Activated CD8-positive, alpha-beta T cell treated with anti-CD3 and anti-CD28 coated beads, Interleukin-2, amount 10 ng/mL, durations not matched to agents 7 days and 5 days (primary cell): Measurements from ENCODE around the gene ATG2A. TPM values are rescaled to one million over a fixed set of nuclear protein-coding genes. Genes with fewer than 3 reads are reported as not detected.

Source experiments
- ATAC-seq: fragments of 150-1000 bp; cut with Tn5 transposase; one replicate; pipeline ENCODE4 v1.10.0; 2021; ENCODE audit warnings: moderate library complexity
- CTCF ChIA-PET: fragments of 350-600 bp; sonication (Branson Sonifier 250); formaldehyde crosslinking; loops from one replicate; lab custom pipeline; 2021; ENCODE audit warnings: antibody characterized with exemption; lab: Charles Lee
- POLR2A ChIA-PET: fragments of 350-600 bp; sonication (Branson Sonifier 250); formaldehyde crosslinking; loops from one replicate; lab custom pipeline; 2021; ENCODE audit warnings: antibody characterized with exemption; lab: Charles Lee
- DNase-seq: peaks from one replicate; pipeline ENCODE4 v3.0.0-alpha.2; 2020
- H3K27ac Mint-ChIP-seq: one replicate; pipeline ENCODE4 v1.8.0; 2021; ENCODE audit warnings: mild to moderate bottlenecking, mixed read lengths
- H3K27me3 Mint-ChIP-seq: one replicate; pipeline ENCODE4 v1.8.0; 2021; ENCODE audit warnings: low read depth, mixed read lengths
- H3K36me3 Mint-ChIP-seq: one replicate; pipeline ENCODE4 v1.8.0; 2021; ENCODE audit warnings: low read depth, mixed read lengths
- H3K4me1 Mint-ChIP-seq: one replicate; pipeline ENCODE4 v1.8.0; 2021; ENCODE audit warnings: low read depth, mixed read lengths
- H3K4me3 Mint-ChIP-seq: one replicate; pipeline ENCODE4 v1.8.0; 2021; ENCODE audit warnings: mild to moderate bottlenecking, mixed read lengths
- H3K9me3 Mint-ChIP-seq: one replicate; pipeline ENCODE4 v1.8.0; 2022; ENCODE audit warnings: mixed read lengths; ENCODE audit not compliant: insufficient read depth
- total RNA-seq, 2 experiments: library from RNA; stranded (reverse); gene quantifications; one replicate each; pipeline ENCODE4 v1.2.3, GENCODE V29; 2021

ATG2A gene
- total RNA-seq, 2 experiments from 2014 or later = 20.6 to 23.1 TPM

DNA sequence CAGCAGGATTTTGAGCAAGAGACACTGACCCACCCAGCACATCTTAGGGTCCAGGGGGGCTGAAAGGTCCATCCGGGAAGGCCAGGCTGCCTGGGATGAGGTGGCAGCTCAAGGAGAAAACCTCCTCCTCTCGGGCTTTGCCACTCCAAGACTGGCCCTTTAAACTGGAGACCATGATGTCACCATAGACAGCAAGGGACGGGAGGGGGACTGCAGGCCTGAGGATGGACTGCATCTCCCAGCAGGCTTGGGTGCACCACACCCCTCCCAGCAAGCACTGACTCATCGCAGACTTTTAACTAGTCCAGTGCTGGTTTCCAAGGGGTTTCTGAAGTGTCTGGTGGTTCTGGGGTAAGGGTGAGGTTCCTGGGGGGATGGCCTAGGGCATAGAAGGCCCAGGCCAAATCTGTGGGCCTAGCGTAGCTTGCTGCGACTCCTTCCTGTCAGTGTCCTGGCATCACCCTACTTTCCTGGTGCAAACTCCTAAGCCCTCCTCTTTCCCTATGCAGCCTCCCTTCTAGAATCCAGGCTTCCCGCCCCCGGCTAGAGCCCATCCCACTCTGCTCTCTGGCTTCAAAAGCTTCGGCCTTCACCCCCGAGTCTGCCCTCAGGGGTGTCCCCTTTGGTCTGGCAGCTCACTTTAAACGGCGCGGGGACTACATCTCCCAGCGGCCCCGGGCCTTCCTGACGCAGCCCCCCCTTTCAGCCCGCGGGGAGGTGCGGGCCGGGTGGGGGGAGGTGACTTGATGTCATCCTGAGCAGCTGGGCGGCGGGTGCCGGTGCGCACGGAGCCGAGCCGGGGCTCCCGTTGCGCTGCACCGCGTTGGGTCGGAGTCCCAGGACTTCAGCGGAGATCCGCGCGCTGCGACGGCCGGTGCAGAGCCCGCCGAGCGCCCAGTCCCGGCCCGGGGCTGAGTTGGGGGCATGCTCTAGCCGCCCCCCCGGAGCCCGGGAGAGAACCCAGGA, 7.2 kb upstream of the ATG2A start, which contains the start of gene PPP2R5B:
Gene PPP2R5B, plus strand, starts transcription at position 746 of the 966 bp plus-strand sequence. CDS start 1,046 bp downstream, outside the sequence.
- DNase-seq = peak; percentile 94
- peaks cover 17% of the 10 kb centered on the region for H3K4me1 Mint-ChIP-seq
- no peaks in the 10 kb centered on the region for H3K27me3 Mint-ChIP-seq
- CTCF ChIA-PET = interaction anchor here (0.7 to 2.2 kb wide), 4 partner anchors 8 to 89 kb away, joined by 3 to 14 read pairs (median 4); partner anchors contain the start of genes ARL2, BATF2 and CDC42BPG
- no peaks in the 10 kb centered on the region for H3K9me3 Mint-ChIP-seq
- H3K27ac Mint-ChIP-seq = peak within 1 kb of the TSS; percentile 98
- POLR2A ChIA-PET = interaction anchor here (0.7 to 1.3 kb wide), 7 partner anchors 8 to 338 kb away, joined by 3 to 4 read pairs (median 4); partner anchors contain the start of genes ARL2 and POLA2
- peaks cover 2% of the 10 kb centered on the region for H3K36me3 Mint-ChIP-seq
- ATAC-seq = peak; percentile 92
- peak within 1 kb of the TSS; percentile 93 for H3K4me3 Mint-ChIP-seq

DNA sequence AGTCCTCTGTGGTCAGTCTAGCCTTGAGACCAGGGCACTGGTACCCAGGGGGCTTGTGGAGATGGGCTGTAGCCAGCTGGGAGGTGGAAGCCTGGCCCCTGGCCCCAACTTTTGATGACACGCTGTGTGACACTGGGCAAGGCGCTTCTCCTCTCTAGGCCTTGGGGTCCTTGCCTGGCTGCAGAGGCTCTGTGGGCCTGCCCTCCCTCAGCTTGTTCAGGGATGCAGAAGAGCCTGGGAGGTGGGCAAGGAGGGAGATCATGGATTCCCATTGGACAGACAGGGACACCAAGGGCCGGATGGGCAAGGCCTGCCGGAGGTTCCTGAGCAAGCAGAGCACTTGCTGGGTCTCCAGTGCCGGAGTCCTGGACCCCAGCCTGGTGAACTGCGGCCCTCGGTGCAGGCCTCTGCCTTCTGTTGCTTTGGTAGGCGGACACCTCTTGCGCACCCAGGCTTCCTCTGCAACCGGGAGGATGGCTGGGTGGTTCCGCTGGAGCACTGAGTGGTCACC, 6.2 kb upstream of the ATG2A start:
- H3K27ac Mint-ChIP-seq = no peak overlapping the region
- POLR2A ChIA-PET = interaction anchor here (1.3 kb wide), 1 partner anchor 339 kb away, joined by 4 read pairs; the partner anchor contains the start of gene POLA2
- peaks cover 2% of the 10 kb centered on the region for H3K36me3 Mint-ChIP-seq
- H3K4me3 Mint-ChIP-seq = no peak overlapping the region
- peaks cover 19% of the 10 kb centered on the region for H3K4me1 Mint-ChIP-seq
- no peaks in the 10 kb centered on the region for H3K9me3 Mint-ChIP-seq
- no peaks in the 10 kb centered on the region for H3K27me3 Mint-ChIP-seq
- CTCF ChIA-PET = interaction anchor here (1.5 to 2.2 kb wide), 2 partner anchors 73 to 90 kb away, joined by 5 to 14 read pairs; partner anchors contain the start of genes ARL2 and BATF2
- no peak for ATAC-seq
- DNase-seq = no peak

DNA sequence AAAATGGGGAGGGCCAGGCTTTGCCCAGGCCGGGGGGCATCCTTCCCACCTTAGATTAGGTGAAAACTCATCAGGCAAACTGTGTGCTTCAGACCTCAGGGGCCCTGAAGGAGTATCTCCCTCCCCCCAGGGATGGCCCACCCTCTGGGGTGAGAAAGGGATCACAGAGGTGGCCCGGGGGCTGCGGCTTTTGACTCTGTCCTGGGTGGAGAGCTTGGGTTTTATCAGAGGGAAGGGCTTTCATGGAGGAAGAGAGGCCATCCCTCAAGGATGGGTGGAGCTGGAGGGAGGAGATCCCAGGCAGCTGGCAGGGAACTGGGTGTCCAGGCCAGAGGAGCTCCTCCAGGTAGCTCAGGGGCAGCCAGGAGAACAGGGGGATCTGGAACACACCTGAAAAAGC, 4.4 kb upstream of the ATG2A start:
- ChIA-PET POLR2A (interaction anchor here (0.8 kb wide), 1 partner anchor 95 kb away, joined by 3 read pairs; no protein-coding TSS in a partner anchor), CTCF (interaction anchor here (1.1 to 1.5 kb wide), 2 partner anchors 33 to 74 kb away, joined by 3 to 5 read pairs; no protein-coding TSS in a partner anchor)
- H3K4me3 Mint-ChIP-seq = no peak overlapping the region
- no peaks in the 10 kb centered on the region for H3K27me3 Mint-ChIP-seq
- no peaks in the 10 kb centered on the region for H3K36me3 Mint-ChIP-seq
- DNase-seq = no peak
- H3K9me3 Mint-ChIP-seq = no peaks in the 10 kb centered on the region
- H3K4me1 Mint-ChIP-seq = peaks cover 31% of the 10 kb centered on the region
- H3K27ac Mint-ChIP-seq = no peak overlapping the region
- ATAC-seq = no peak

DNA sequence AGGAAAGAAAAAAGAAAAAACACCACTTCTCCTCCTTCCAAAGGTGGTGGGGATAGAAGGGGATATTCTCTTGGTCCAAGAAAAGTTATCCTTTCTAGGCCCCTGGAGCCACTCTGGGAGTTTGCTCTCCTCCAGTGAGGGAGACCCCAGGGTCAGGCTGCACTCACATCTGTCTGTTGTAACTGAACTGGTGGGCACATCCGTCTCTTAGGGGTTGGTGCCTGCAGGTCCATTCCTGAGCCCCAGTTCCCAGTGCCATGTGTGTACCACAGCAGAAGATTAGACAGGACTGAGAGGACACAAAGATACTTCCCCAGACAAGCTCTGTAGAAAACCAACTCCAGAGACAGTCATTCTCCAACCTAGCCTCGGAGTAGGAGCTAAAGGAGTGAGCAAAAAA, 3.1 kb upstream of the ATG2A start:
- Mint-ChIP-seq H3K27me3 (no peaks in the 10 kb centered on the region), H3K4me1 (peaks cover 37% of the 10 kb centered on the region), H3K9me3 (no peaks in the 10 kb centered on the region), H3K4me3 (no peak overlapping the region), H3K27ac (no peak overlapping the region), H3K36me3 (no peaks in the 10 kb centered on the region)
- DNase-seq = no peak
- ChIA-PET CTCF (no interaction called here), POLR2A (no interaction called here)
- no peak for ATAC-seq

DNA sequence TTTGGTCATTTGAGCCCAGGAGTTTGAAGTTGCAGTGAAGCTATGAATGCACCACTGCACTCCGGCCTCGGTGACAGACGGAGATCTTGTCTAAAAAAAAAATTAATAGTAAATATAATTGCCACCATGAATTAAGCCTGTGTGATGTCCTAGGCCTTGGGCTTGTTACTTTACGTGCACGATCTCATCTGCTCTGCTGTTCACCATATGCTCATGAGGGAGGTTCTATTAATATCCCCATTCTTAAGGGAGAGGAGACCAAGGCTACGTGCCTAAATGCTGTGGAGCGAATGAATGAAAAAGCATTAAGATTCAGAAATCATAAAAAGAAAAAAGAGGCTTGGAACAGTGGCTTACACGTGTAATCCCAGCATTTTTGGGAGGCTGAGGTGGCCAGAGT, 2.6 kb upstream of the ATG2A start:
- POLR2A ChIA-PET = no interaction called here
- Mint-ChIP-seq H3K4me1 (peaks cover 35% of the 10 kb centered on the region), H3K36me3 (no peaks in the 10 kb centered on the region), H3K9me3 (no peaks in the 10 kb centered on the region), H3K4me3 (no peak overlapping the region), H3K27ac (no peak overlapping the region), H3K27me3 (no peaks in the 10 kb centered on the region)
- DNase-seq = no peak
- no peak for ATAC-seq
- CTCF ChIA-PET = interaction anchor here (2.2 kb wide), 1 partner anchor 71 kb away, joined by 9 read pairs; no protein-coding TSS in a partner anchor

DNA sequence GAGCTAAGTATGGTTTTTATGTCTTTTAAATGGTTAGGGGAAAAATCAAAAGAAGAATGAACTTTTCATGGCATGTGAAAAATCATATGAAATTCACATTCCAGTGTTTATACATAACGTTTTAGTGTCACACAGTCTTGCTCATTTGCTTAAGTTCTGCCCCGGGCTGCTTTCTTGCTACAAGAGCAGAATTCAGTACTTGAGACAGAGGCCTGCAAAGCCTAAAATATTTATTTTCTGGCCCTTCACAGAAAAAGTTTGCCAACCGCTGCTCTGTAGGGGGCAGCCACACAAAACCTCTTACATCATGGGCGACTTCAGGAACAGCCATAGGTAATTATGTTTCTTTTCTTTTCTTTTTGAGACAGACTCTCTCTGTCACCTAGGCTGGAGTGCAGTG, 1.0 kb upstream of the ATG2A start:
- DNase-seq (peak; percentile 40), ATAC-seq (no peak)
- POLR2A ChIA-PET = interaction anchor here (0.6 to 1.0 kb wide), 2 partner anchors 9 to 204 kb away, joined by 3 read pairs; partner anchors contain the start of genes FAU and MRPL49
- Mint-ChIP-seq H3K4me3 (peak overlapping the region; percentile 89), H3K36me3 (peaks cover 4% of the 10 kb centered on the region), H3K27me3 (no peaks in the 10 kb centered on the region), H3K27ac (peak overlapping the region; percentile 97), H3K4me1 (peaks cover 28% of the 10 kb centered on the region), H3K9me3 (no peaks in the 10 kb centered on the region)
- CTCF ChIA-PET = interaction anchor here (0.7 to 2.2 kb wide), 9 partner anchors 9 to 192 kb away, joined by 3 to 9 read pairs (median 4); partner anchors contain the start of genes BATF2 and CDC42BPG

DNA sequence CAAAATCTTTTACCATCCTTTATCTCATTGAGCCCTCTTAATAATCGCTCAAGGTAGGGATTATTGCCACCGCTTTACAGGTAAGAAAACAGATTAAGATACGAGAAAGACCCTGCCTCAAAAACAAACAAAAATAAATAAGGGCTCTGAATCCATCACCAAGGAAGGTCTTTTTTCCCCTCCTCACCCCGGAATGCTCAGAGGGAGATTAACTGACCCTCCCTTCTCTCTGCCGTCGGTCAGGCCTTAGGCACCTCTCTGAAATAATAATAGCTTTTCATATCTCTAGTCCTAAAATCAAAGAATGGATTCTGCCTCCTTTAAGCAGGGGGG, 620 bp upstream of the ATG2A start:
- ATAC-seq (no peak), DNase-seq (no peak)
- peaks cover 4% of the 10 kb centered on the region for H3K36me3 Mint-ChIP-seq
- peaks cover 28% of the 10 kb centered on the region for H3K4me1 Mint-ChIP-seq
- peak overlapping the region; percentile 89 for H3K4me3 Mint-ChIP-seq
- H3K27ac Mint-ChIP-seq = peak overlapping the region; percentile 97
- CTCF ChIA-PET = interaction anchor here (0.7 to 2.2 kb wide), 9 partner anchors 9 to 193 kb away, joined by 3 to 9 read pairs (median 4); partner anchors contain the start of genes BATF2 and CDC42BPG
- no peaks in the 10 kb centered on the region for H3K27me3 Mint-ChIP-seq
- POLR2A ChIA-PET = interaction anchor here (0.6 to 1.0 kb wide), 2 partner anchors 9 to 204 kb away, joined by 3 read pairs; partner anchors contain the start of genes FAU and MRPL49
- no peaks in the 10 kb centered on the region for H3K9me3 Mint-ChIP-seq

DNA sequence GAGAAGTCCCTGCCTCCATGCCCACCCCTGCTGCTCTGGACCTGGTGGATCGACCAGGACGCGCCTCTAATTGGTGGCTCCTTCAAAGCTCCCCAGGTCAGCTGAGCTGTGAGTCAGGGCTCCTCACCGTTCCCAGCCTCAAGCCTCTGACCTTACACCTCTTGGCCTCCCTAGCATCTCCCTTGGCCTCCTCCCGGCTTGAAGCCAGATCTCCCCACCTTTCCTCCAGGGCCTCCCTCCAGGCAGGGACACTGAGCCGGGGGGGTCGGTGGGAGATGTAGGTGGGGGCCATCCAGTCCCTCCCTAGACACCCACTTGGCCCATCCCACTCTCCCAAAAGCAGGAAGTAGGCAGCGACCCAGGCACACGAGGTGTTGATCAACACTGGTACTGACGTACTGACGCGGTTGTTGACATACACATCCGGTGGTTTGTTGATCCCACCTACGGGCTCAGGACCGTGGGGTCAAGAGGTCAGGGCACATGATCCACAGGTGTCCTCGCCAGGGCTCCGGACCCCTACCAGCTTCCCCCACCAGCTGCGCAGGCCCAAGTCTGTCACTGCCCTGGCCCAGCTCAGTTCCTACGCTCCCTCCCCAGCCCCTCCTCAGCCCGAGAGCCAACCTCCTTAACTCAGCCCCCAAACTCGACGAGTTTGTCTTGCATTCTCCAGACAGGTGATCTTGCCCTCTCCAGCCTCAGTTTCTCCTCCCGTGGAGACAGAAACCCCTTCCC, 802 bp downstream of the ATG2A start:
- H3K4me3 Mint-ChIP-seq = peak overlapping the region; percentile 89
- ATAC-seq (peak; percentile 7), DNase-seq (peak; percentile 75)
- H3K9me3 Mint-ChIP-seq = no peaks in the 10 kb centered on the region
- ChIA-PET CTCF (interaction anchor here (1.0 to 2.1 kb wide), 3 partner anchors 9 to 194 kb away, joined by 3 to 4 read pairs (median 3); no protein-coding TSS in a partner anchor), POLR2A (interaction anchor here (0.7 to 1.4 kb wide), 4 partner anchors 8 to 180 kb away, joined by 3 to 5 read pairs (median 4); partner anchors contain the start of genes PPP2R5B and VPS51)
- H3K36me3 Mint-ChIP-seq = peaks cover 11% of the 10 kb centered on the region
- peaks cover 29% of the 10 kb centered on the region for H3K4me1 Mint-ChIP-seq
- peak overlapping the region; percentile 97 for H3K27ac Mint-ChIP-seq
- H3K27me3 Mint-ChIP-seq = no peaks in the 10 kb centered on the region

DNA sequence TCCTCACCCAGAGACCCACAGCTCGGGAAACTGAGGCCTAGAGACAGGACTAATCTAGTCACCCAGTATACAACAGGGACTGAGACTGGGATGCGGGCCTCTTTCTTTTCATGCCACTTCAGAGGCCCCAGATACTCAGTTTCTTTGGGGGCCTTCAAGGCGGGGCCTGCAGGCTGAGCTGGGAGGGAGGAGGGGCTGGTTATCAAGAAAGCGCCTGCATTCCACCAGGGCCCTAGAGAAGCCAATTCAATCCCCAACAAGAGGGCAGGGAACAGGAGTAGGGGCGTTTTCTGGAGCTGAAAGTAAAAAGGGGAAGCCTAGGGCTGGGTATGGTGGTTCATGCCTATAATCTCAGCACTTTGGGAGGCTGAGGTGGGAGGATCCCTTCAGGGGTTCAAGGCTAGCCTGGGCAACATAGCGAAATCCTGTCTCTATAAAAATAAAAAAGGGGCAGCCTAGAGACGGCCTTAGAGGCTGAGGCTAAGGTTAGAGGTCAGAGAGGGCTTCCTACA, 1.6 kb downstream of the ATG2A start:
- no peaks in the 10 kb centered on the region for H3K9me3 Mint-ChIP-seq
- no peak for DNase-seq
- ChIA-PET POLR2A (interaction anchor here (0.7 to 1.4 kb wide), 3 partner anchors 9 to 114 kb away, joined by 3 to 5 read pairs (median 3); partner anchors contain the start of gene PPP2R5B), CTCF (interaction anchor here (1.3 to 1.5 kb wide), 2 partner anchors 67 to 71 kb away, joined by 3 read pairs; partner anchors contain the start of gene CDC42BPG)
- H3K4me3 Mint-ChIP-seq = peak overlapping the region; percentile 89
- H3K4me1 Mint-ChIP-seq = peaks cover 29% of the 10 kb centered on the region
- H3K27me3 Mint-ChIP-seq = no peaks in the 10 kb centered on the region
- ATAC-seq = no peak
- H3K36me3 Mint-ChIP-seq = peaks cover 11% of the 10 kb centered on the region
- H3K27ac Mint-ChIP-seq = peak overlapping the region; percentile 97

DNA sequence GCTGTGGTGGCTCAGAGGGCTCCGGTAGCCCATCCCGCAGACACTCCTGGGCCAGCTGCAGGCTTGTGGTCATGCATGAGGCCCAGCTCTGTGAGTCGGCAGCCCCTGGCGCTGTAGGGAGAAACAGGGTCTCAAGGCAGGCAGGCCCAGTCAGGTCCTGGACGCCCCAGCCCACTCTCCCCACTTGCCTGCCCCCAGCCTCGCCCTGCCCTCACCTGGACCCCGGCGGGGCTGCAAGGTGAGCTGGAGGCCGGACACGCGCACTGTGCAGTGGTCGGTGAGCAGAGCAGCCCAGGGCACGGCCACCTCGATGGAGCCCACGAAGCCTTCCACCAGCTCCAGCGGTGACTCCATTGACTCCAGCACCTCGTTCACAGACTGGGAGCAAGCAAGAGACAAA, 2.9 kb downstream of the ATG2A start:
- no peak for DNase-seq
- POLR2A ChIA-PET = no interaction called here
- CTCF ChIA-PET = no interaction called here
- H3K9me3 Mint-ChIP-seq = no peaks in the 10 kb centered on the region
- no peak overlapping the region for H3K4me3 Mint-ChIP-seq
- no peaks in the 10 kb centered on the region for H3K27me3 Mint-ChIP-seq
- H3K4me1 Mint-ChIP-seq = peaks cover 29% of the 10 kb centered on the region
- ATAC-seq = no peak
- H3K27ac Mint-ChIP-seq = no peak overlapping the region
- H3K36me3 Mint-ChIP-seq = peaks cover 11% of the 10 kb centered on the region
